Osteocyte (in vitro differentiated cells): Measurements from ENCODE around the gene HIVEP3. TPM values are rescaled to one million over a fixed set of nuclear protein-coding genes. Genes with fewer than 3 reads are reported as not detected.

Source experiments
- DNase-seq: peaks from one replicate; pipeline ENCODE4 v3.0.0; 2021; ENCODE audit warnings: mixed read lengths; ENCODE audit not compliant: unreplicated experiment; ENCODE audit errors: extremely low spot score
- H3K27ac Mint-ChIP-seq: one replicate; pipeline ENCODE4 v1.8.0; 2021; ENCODE audit warnings: mild to moderate bottlenecking, mixed read lengths; ENCODE audit not compliant: unreplicated experiment
- H3K27me3 Mint-ChIP-seq: one replicate; pipeline ENCODE4 v1.8.0; 2021; ENCODE audit warnings: mixed read lengths; ENCODE audit not compliant: unreplicated experiment
- H3K36me3 Mint-ChIP-seq: one replicate; pipeline ENCODE4 v1.8.0; 2021; ENCODE audit warnings: mixed read lengths; ENCODE audit not compliant: unreplicated experiment
- H3K4me1 Mint-ChIP-seq: one replicate; pipeline ENCODE4 v1.8.0; 2021; ENCODE audit warnings: mixed read lengths; ENCODE audit not compliant: unreplicated experiment
- H3K4me3 Mint-ChIP-seq: one replicate; pipeline ENCODE4 v1.8.0; 2021; ENCODE audit warnings: mild to moderate bottlenecking, moderate library complexity, mixed read lengths; ENCODE audit not compliant: unreplicated experiment
- H3K9me3 Mint-ChIP-seq: one replicate; pipeline ENCODE4 v1.8.0; 2021; ENCODE audit warnings: mixed read lengths; ENCODE audit not compliant: unreplicated experiment
- total RNA-seq: library from RNA; stranded (reverse); gene quantifications from 2 replicates; pipeline ENCODE4 v1.2.1, GENCODE V29; 2021
- TF ChIP-seq, protein P1 (sequence below): fragments of 200-600 bp; sonication (generic); IDR thresholded peaks from 2 replicates; pipeline ENCODE4 v1.5.0; 2021; ENCODE audit warnings: antibody characterized with exemption, mild to moderate bottlenecking, moderate library complexity

HIVEP3 gene
- total RNA-seq, 1 donor from 2014 or later, result 0.97 TPM

GRCh38 chr1:41856944-41857285 lies 61.8 kb downstream of the HIVEP3 start:
- Mint-ChIP-seq H3K4me3 (no peak overlapping the region), H3K36me3 (no peaks in the 10 kb centered on the region), H3K27me3 (no peaks in the 10 kb centered on the region), H3K9me3 (no peaks in the 10 kb centered on the region), H3K27ac (no peak overlapping the region), H3K4me1 (peaks cover 15% of the 10 kb centered on the region)
- TF ChIP-seq, protein P1, sequence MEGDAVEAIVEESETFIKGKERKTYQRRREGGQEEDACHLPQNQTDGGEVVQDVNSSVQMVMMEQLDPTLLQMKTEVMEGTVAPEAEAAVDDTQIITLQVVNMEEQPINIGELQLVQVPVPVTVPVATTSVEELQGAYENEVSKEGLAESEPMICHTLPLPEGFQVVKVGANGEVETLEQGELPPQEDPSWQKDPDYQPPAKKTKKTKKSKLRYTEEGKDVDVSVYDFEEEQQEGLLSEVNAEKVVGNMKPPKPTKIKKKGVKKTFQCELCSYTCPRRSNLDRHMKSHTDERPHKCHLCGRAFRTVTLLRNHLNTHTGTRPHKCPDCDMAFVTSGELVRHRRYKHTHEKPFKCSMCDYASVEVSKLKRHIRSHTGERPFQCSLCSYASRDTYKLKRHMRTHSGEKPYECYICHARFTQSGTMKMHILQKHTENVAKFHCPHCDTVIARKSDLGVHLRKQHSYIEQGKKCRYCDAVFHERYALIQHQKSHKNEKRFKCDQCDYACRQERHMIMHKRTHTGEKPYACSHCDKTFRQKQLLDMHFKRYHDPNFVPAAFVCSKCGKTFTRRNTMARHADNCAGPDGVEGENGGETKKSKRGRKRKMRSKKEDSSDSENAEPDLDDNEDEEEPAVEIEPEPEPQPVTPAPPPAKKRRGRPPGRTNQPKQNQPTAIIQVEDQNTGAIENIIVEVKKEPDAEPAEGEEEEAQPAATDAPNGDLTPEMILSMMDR, result no peak
- no peak for DNase-seq

DNA sequence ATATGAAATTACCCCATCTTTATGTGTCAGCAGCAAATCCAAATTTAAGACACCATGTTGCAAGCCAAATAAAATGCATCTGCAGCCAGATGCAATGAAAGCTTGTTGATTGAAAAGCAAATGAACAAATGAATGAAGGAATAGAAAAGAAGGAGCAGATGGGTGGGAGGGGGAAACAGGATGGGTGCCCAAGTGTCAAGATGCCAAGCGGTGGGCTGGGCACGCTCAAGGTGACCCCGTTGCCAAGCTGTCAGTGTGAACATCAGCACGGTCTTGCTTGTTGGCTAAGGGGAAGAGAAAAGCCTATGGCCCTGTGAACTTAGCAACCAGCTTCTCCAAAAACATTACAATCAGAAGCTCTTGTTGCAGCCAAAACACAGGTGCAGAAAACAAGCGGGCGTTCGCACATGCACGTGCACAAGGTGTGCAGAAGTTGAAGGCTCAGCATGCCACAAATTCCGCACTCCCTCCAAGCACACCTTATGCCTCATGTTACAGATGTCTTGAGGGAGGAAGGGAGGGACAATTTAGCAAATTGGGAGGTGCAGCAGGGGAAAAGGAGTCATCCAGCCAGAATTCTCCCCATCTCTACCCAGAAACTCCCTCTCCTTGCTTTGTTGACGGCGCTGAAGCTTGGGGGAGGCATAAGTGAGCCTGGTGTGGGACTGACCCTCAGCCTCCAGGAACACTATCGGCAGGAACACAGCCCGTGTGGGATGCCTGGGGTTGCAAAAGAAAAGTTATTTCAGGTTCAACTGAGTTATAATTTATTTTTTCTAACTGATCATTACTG lies 62.4 kb downstream of the HIVEP3 start:
- H3K4me1 Mint-ChIP-seq, result peaks cover 15% of the 10 kb centered on the region
- no peaks in the 10 kb centered on the region for H3K36me3 Mint-ChIP-seq
- H3K27me3 Mint-ChIP-seq, result no peaks in the 10 kb centered on the region
- TF ChIP-seq, protein P1, result no peak
- DNase-seq, result no peak
- no peak overlapping the region for H3K27ac Mint-ChIP-seq
- H3K4me3 Mint-ChIP-seq, result no peak overlapping the region
- no peaks in the 10 kb centered on the region for H3K9me3 Mint-ChIP-seq

DNA sequence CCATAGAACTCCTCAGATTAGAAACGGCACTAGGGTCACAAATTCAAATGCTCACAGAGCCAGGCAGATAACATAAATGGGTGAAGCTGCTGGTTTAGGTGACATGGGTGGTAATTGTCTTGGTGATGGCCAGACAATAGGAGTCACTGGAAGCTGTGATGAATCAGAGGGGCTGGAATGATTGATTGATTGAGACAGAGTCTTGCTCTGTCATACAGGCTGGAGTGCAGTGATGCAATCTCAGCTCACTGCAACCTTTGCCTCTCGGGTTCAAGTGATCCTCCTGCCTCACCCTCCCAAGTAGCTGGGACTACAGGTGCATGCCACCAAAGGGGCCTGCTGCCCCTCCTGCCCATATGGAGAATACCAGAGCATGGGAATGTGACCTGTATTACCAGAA lies 63.0 kb downstream of the HIVEP3 start:
- DNase-seq, result no peak
- Mint-ChIP-seq H3K36me3 (no peaks in the 10 kb centered on the region), H3K4me1 (peaks cover 12% of the 10 kb centered on the region), H3K9me3 (no peaks in the 10 kb centered on the region), H3K27ac (no peak overlapping the region), H3K4me3 (no peak overlapping the region), H3K27me3 (no peaks in the 10 kb centered on the region)
- TF ChIP-seq, protein P1, result no peak

- Mint-ChIP-seq H3K9me3 (no peaks in the 10 kb centered on the region), H3K4me3 (no peak overlapping the region), H3K27me3 (no peaks in the 10 kb centered on the region), H3K4me1 (peaks cover 12% of the 10 kb centered on the region), H3K36me3 (no peaks in the 10 kb centered on the region), H3K27ac (no peak overlapping the region)
- TF ChIP-seq, protein P1, result no peak
- DNase-seq, result no peak
These were observed 64.8 kb downstream of the HIVEP3 start for GRCh38 chr1:41853907-41854306.

DNA sequence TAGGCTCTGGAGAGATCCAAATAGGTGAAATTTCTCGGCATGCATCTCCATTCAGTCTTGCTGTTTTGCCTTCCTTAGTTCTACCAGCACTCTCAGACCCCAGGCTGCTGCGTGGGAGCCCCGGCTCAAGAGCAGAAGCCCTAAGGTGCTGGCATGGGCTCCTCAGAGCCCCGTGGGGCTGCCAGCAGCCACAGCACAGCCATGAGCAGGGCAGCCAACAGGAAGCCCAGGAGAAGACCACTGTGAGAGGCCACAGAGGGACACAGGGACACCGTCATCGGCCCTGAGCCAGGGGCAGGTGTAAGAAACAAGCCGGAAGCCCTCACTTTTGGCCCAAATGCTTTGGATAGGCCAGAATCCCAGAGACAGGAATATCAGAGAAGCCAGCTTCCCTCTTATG lies 66.6 kb downstream of the HIVEP3 start:
- Mint-ChIP-seq H3K27ac (no peak overlapping the region), H3K27me3 (no peaks in the 10 kb centered on the region), H3K4me1 (peaks cover 11% of the 10 kb centered on the region), H3K36me3 (no peaks in the 10 kb centered on the region), H3K4me3 (no peak overlapping the region), H3K9me3 (no peaks in the 10 kb centered on the region)
- TF ChIP-seq, protein P1, result no peak
- DNase-seq, result no peak
